ENCODE measurements around the gene POC1B.

The POC1B gene

GRCh38 chr12:89492883-89493282 lies 33.0 kb downstream of the POC1B start:
- TF ChIP-seq CTCF (IDR thresholded peaks at IDR 0.05), result no peak

GRCh38 chr12:89490922-89491321 lies 34.9 kb downstream of the POC1B start:
- no peak for TF ChIP-seq CTCF (IDR thresholded peaks at IDR 0.05)

DNA sequence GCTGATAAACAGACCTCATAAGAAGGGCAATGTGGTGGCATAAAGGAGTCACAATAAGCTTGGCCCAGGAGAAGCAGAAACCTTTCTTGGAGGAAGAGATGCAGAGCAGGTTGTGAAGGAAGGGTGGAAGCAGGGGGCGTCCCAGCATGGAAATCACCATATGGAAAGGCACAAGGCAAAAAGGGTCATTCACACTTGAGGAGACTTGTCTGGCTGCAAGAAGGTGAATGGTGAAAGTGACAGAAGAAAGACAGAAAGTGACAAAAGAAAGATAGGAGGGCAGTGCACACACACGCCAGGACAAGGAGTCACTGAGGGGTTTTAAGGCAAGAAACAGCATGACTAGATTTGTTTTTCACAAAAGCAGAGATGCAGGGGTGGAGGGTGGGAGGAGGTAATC lies 39.6 kb downstream of the POC1B start:
- no peak for TF ChIP-seq CTCF (IDR thresholded peaks at IDR 0.05)

DNA sequence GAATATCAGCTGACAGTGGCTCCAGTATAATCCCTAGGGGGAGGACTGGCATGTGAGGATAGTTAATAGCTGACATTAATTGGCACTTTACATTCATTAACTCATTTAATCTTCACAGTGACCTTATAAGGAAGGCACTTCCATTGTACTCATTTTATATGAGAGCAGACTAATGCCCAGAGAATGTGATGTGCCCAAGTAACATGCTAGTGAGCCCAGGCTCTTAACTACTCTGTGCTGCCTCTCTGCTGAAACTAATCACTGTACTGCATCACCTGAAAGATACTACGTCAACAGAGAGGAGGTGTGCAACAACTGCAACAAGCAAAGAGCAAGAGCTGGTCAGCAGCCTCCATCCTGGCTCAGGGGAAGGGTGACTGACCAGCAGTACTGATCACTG lies 41.4 kb downstream of the POC1B start:
- TF ChIP-seq CTCF (IDR thresholded peaks at IDR 0.05), result no peak

DNA sequence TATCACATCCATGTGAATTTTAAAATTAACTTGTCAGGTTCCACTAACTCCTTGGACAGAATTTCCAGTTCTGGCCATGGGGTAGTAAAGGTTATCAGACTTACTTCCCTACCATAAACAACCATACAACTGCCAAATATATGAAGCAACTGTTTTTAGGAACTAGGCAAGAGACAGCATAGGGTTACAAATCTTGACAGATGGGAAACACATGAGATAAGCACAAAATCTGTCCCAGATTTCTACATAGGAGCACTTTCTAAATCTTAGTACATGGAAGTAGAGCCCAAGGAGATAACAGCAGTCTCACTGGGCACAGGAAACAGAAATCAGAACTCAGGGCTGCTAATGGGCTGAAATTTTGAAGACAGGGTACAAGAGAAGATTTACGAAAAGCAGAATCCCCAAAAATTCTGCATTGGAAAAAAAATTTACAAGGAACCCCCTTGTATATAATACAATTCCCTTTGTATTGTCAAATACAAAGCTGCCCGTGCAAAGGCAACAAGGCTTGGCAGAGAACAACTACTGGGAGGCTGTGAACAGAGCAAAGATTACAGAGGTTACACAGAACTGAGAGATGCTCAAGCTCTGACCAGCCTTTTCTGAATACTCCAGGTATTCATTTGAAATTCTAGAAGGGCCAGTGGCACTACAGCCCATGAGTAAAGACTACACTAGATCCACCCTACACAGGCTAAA lies 44.5 kb downstream of the POC1B start:
- no peak for TF ChIP-seq CTCF (IDR thresholded peaks at IDR 0.05)

DNA sequence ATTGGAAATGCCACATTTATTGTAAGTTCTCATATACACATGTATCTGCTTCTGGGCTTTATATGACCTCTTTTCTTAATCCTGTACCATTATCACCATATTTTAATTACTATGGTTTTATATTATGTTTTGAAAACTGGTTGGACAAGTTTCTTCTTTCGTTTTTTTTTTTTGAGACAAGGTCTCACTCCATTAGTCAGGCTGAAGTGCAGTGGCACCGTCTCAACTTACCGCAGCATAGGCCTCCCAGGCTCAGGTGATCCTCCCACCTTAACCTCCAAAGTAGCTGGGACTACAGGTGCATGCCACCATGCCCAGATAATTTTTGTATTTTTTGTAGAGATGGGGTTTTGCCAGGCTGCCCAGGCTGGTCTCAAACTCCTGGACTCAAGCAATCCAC lies 45.9 kb downstream of the POC1B start:
- TF ChIP-seq CTCF (IDR thresholded peaks at IDR 0.05), result no peak

DNA sequence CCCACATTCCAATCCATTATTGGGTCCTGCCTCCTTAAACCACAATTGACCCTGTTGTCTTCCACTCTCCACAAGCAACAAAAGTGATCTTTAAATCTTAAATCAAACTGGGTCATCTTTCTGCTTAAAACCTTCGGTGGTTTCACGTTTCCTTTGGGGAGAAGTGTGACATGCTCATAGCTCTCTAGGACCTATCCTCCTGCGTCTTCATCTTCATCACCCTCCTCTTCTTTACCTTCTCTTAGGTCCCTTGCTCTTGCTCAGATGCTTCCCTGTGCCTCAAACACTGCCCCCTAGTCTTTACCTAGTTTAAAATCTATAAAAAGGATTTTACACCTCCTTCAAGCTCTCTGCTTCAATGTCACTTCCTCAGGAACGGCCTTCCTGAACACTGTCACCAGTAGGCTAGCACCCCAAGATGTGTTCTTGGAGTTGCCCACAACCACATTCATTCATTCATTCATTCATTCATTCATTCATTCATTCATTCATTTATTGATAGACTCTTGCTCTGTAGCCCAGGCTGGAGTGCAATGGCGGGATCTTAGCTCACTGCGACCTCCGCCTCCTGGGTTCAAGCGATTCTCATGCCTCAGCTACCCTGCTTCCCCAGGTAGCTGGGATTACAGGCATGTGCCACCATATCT lies 48.1 kb downstream of the POC1B start:
- no peak for TF ChIP-seq CTCF (IDR thresholded peaks at IDR 0.05)
